GM23248 (cell line): Measurements from ENCODE around the gene HEMK1.

Experiments used
- EZH2 ChIP-seq: fragments of 200-600 bp; sonication (generic); IDR thresholded peaks from 2 replicates; pipeline ENCODE4 v1.6.1; 2018; ENCODE audit warnings: antibody characterized with exemption, mild to moderate bottlenecking; ENCODE audit not compliant: insufficient read depth, poor library complexity, severe bottlenecking
- EZH2phosphoT487 ChIP-seq: fragments of 200-600 bp; sonication (generic); IDR thresholded peaks from 2 replicates; pipeline ENCODE4 v1.6.1; 2018; ENCODE audit warnings: antibody characterized with exemption, moderate library complexity, mild to moderate bottlenecking, low read depth; ENCODE audit not compliant: insufficient read depth

- TF ChIP-seq EZH2: no peak
- TF ChIP-seq EZH2phosphoT487: no peak
These were observed 39.9 kb downstream of the HEMK1 start for GRCh38 chr3:50609071-50609762.
